Stimulated activated CD8-positive, alpha-beta memory T cell treated with anti-CD3 and anti-CD28 coated beads, Interleukin-15, amount 100 ng/mL, for 1 hour (primary cell): ENCODE data around the gene LRRTM3.

Experiments
- DNase-seq: peaks from one replicate; pipeline ENCODE4 v3.0.0-alpha.2; 2020; ENCODE audit warnings: low read depth

Gene LRRTM3

DNA sequence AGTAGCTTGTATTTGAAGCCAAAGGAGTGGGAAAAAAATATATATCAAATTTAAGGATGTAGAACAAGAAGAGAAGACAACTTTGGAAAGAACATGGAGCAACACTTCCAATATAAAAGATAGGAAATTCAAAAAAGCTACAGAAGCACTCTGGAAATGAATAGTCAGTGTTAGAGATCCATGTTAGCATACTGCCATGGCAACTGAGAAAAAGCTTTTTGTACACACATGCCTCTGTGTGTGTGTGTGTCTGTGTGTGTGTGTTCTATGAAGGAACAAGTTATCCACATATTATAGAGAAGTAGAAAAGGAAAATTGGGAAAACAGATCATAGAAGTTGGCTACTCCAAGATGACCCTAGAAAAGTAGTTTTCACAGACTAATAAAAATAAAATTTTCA is 96.3 kb downstream of the LRRTM3 start:
- DNase-seq: no peak

DNA sequence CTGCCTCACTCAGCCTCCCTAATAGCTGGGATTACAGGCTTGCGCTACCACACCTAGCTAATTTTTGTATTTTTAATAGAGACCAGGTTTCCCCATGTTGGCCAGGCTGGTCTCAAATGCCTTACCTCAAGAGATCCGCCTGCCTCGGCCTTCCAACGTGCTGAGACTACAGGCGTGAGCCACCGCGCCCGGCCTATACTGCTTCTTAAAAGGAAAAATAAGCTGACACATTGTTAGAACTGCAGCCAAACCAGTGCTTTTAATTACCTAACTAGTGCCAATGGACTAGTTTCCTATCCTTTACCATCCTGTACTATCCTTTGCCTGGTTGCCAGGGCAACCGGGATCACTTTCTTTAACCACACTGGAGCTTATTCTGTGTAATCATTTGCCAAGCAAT is 108.0 kb downstream of the LRRTM3 start:
- DNase-seq: no peak

DNA sequence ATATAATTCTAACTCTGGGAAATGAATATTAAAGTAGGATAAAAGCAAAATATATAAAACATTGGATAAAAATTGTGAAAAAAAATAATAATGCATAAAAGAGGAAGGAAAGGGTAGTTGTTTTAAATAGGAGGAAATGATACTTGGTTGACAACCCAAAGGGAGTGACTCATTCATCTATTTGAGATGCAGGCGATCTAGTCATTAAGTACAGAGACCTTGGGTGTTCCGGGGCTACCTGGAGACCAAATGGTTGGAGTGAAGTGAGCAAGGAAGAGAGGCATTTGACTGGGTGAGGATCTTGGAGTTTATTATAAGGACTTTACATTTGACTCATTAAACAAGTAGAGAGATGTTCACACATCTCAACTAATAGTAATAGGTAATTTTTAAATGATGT is 111.0 kb downstream of the LRRTM3 start:
- DNase-seq: no peak

DNA sequence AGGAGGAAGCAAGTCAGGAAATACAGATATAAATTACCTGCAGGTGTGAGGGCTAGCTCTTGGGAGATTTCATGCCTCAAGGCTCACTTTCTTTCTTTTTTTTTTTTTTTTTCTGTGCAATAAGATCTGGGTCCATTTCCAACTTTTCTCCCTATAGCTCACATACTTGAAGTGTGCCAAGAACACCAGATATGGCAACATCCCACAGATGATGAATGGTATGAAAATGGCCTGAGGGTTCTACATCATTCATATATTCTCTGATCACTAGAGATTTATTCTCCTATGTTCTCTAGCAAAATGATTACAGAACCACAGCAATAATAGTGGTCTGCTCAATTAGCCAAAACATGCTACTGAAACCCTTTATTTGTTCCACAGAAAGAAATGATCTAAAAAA is 117.2 kb downstream of the LRRTM3 start:
- no peak for DNase-seq

DNA sequence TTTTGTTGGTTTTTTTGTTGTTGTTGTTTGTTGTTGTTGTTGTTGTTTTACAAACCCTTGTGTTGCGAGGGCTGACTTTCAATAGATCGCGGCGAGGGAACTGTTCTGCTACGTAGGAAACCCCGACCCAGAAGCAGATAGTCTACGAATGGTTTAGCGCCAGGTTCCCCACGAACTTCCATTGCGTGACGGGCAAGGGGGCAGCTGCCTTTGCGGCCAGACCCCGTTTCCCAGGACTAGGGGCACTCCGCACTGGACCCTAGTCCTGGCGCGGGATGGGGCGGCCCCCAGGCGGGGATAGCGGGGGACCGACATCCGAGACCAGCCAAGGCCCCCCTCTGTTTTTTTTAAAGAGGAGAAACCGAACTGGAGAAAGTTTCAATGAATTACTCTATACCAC is 119.6 kb downstream of the LRRTM3 start:
- no peak for DNase-seq

DNA sequence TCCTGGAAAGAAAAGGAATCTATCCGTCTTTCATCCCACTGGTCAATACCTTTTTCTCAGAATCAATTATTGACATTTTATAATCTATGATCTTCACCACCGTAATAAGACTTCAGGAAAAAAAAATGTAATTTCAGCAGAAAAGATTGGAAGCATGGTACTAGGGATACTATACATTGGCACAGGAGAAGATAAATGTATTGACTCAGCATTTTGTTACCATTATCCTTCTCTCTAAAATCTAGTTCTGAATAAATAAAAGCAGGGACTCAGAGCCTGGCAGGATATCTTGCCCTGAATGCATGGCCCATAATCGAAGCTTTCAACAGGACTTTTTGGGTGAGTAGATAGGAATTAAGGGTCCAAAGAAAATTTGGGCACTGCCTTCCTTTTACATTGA is 120.7 kb downstream of the LRRTM3 start:
- no peak for DNase-seq

DNA sequence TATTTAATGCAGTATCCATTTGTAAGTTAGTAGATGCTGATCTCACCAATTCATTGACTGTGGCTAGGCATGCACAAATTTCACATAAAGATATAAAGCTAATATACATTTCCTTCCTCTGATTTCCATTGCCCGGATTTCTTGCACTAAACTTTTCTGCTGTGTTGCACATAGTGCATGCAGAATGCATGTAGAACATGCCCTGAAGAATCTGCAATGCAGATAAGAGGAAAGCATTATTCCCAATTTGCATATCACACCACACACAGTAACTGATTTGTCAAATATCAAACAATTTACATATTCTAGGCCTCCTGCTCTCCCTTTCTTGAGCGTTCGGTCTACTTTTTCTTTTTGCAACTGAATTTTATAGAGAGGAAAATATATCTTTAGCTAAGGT is 124.2 kb downstream of the LRRTM3 start:
- no peak for DNase-seq

DNA sequence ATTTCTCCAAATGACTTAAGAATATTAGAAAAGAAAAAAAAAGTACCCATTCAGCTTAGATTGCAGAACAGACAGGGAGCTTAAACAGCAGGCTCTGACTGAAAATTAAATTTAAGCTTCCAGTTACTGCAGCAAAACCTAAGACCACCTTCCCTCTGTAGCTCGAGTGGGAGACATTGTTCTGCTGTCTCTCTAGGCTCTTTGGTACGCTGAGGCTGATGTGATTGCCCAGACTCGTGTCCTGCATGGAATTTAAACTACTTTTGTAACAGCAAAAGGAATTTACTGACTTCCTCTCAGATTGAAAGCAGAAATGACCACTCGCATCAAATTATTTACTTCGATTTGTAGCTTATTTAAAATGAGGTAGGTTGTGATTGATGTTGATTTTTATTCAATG is 124.6 kb downstream of the LRRTM3 start:
- DNase-seq: no peak

DNA sequence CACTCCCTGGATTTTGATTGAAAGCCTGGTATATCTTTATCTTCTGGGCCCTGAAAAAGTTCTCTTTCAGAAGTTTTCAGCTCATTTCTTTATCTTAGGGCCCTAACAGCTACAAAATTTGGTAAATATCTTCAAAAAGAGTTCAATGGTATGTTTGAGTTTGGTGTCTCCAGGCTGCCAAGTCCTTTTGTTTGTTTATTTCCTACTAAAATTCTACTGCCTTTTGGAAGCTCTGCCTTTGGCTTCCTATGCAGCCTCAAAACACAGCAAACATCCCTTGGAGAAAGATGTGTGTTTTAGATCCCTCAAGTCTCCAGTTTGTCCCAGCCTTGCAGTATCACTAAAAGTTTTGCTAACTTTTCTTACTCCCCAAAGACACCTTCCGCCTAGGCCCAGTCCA is 146.8 kb downstream of the LRRTM3 start:
- DNase-seq: no peak

DNA sequence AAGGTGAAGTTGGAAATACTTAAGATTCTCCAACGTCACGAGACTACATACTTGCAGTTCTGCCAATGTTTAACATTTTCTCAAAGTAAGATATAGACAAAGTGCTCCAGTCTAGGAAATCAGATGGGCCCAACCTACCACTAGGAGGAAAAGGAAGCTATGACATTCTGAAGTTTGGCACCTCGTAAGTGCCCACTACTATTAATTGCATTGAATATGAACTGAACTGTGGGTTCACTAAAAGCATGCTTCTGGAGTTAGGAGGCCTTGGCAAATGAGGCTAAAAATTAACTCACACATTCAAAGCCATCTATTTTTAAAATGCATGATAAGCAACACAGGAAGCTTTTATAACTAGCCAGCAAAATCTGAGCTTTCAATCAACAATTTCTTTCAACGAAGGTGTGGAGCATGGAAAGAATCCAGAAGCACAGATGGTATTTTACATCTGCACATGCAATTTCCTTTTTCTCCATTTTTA is 149.7 kb downstream of the LRRTM3 start:
- no peak for DNase-seq

DNA sequence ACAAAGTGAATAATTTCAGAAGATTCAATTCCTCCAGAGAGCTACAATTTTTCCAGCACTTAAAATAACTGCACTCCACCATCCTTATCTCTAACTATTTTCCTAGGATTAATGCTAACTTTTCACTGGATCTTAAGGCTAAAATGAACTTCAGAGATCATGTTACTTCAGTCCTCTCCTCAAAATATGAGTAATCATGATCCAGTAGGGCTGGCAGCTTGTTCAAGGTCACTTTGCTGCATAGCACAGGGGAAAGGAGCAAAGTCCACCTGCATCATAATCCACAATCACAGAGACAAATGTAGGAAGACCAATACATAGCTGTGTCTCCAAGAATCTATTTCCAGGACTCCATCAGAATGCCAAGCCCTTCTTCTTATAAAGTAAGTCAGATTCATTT is 150.3 kb downstream of the LRRTM3 start:
- DNase-seq: no peak

DNA sequence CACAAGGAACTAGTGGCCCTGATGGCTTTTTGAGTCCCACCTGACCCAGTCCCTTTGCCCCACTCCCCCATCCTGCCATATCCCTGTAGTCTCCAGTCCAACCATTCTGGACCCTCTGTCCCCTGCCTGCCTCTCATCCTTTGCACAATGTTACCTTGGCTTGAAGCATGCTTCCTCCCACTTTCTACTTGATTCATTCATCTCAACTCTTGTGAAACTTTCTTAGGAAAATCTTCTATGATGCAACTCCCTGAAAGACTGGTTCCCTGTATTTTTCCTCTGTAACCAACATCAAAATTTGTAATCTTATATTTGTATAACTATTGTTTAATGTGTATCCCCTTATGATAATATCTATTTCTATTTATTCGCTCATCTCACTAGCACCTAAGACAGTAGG is 151.5 kb downstream of the LRRTM3 start:
- no peak for DNase-seq

DNA sequence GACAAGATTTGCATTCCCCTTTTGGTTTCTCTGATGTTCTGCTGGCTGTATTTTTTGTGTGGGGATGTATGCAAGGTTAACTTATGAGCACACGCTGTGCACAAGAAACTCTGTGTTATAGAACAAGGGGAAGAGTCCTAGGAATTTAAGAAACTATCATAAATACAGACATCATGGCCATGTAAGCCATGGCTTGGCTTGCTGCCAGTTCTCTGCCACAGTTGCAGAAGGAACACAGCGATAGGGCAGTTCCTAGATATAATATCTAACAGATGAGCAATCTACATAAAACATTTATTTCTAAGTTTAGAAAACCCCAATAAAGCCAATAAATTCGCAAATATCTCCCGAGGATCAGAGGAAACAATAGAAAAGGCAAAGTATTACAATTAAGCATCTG is 153.3 kb downstream of the LRRTM3 start:
- no peak for DNase-seq

DNA sequence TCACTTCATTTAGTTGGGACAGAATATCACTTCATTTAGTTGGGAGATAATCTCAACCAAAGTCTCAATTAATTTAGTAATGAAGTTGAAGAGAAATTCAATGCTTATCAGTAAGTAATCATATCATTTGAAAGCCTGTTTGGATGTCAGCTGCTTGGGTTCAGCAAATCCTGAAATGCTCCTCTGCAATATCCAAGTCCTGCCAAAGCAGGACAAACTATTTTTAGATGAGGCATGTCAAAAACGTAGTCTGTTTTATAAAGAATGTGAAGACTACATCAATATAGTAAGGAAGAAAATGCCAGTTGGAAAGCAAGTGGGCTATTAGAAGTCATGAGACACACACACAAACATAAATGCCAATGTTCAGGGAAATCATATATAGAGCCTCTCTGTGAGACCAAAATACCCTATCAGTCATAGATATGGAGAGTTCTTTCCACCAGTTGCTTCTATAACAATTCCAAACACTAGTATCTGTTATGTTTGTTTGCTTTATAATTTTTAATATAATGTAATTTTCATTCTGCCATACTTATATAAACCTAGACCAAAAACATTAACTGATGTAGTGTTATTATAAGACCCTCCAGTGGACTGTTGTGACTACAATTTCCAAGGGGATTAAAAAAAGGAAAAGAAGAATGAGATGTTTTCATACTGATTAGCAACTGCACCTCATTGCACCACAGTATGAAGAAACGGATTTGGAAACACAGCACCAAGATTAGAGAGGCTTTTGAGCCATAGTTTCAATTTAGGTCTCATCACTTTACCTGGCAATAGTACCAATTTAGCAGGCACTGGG is 160.7 kb downstream of the LRRTM3 start:
- DNase-seq: no peak

DNA sequence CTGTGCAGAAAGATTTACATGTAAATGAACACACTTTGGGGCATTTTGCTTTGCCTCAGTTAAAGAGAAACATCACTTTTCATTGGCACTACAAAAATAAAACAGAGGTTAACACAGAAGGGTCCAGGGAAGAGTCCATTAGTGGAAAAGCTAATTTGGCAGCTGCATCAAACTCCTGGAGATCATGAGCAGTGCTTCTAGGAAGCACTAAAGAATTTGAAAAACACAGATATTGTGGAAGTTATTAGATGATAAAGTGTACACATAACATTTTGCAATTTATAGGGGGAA is 161.2 kb downstream of the LRRTM3 start:
- no peak for DNase-seq

DNA sequence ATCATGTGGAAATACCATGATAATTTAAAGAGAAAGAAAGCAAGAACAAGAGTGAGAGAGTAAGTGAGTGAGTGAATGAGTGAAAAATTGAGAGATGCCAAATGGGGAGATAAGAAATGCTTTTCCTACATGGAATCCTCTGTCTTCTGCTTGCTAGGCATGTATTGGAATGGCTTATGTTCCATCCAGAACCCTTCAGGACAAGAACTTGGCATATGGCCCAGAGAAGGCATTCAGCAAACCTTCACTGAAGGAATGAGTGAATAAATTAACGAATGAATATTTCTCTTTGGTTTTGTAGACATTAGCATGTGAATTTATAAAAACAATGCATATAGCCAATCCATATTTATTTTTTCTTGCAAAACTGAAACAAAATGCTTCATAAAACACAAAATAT is 162.2 kb downstream of the LRRTM3 start:
- no peak for DNase-seq

DNA sequence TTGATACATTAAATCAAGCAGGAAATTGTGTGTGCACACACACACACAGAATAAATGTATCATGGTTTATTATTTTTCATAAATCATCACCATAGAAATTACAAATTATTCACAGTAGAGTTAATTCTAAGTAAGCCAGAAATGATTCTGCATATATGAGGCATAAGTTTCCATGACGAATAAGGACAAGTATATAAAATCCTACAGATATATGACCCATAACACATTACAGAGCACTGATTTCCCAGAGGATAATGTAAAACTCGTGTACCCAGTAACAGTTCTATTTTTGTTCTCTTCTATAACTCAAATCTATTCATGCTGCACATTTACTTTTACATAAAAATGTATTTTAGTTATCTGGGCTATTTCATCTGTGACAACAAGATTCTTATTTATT is 169.7 kb downstream of the LRRTM3 start:
- DNase-seq: no peak

DNA sequence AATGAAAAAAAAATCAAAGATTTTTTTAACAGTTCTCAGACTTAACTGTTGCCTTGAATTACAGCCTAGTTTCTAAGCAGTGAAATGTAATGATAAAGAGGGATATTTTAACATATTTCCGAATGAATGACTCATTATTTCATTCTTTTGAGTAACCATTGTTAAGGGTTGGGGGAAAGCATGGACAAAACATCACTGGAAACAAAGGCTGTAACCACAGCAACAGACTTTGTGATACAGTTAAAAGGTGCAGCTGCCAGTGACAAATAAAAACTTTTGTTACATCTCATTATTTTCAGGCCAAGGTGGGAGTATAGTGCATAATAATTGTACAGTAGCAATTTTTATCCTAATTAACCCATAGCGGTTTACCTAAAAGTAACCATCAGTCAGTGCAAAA is 172.6 kb downstream of the LRRTM3 start:
- DNase-seq: no peak

DNA sequence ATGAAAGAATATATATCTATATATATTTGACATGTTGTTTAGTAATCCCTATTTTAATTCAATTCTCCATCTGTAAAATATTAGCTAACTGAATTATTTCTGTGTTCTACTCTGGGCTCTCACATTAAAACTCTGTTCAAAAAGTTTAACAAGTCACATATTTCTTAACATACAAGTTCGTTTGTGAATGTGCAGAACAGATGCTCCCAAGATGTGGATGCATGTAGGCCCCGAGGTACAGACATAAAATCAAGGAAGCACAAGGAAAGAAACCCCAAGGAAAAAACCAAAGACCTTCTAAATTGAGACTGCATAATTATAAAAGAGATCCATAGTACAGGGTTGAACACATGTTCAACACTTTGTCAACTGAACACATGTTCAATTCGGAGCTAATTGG is 175.1 kb downstream of the LRRTM3 start:
- DNase-seq: no peak

DNA sequence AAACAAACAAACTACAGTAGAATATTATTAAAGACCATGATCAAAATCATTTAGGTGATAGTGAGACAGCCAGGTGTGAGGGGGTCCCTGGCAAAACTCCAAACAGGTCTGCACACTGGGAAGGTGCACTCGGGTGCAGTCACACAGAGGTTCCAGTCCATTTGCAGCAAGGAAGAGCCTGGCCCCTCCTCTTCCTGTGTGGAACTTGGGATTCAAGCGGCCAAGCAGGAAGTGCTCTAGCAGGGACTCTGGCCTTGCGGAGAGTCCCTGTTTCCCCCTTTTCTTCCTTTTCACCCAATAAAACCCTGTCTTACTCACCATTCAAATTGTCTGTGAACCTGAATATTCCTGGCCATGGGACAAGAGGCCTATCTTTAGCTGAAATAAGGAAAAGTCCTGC is 181.8 kb downstream of the LRRTM3 start:
- no peak for DNase-seq

DNA sequence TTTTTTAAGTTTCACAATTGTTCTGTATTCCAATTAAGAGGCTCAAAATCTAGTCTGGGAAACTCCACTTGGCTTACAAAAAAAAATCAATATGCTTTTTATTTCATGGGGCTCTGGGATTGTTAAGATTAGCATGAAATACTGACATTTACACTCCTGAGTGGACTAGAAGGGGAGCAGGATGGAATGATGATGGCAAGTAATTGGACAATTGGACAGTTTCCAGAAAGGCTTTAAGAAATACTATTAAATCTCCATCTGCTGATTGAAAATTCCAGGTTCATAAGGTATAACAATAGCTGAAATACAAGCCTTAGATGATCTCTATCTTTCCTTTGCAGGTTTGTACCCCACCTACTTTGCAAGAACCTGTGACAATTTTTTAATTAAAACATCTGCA is 184.4 kb downstream of the LRRTM3 start:
- no peak for DNase-seq

DNA sequence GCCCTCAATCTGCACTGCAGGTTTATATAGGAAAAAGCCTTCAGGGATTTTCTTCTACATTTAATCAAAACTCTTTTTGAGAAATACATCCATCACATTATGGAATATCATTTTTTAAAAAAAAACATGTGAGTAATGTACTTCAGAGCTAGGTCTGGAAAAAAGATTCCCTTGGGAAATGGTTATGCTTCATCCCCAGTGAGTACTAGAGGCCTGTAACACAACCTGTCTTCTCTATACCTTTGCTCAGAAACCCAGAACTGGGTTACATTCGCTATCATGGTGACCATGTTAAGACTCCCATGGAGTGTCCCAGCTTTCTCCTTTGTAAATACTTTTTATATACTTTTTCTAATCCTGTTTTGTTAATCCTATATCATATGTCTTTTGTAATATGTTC is 186.9 kb downstream of the LRRTM3 start:
- no peak for DNase-seq

DNA sequence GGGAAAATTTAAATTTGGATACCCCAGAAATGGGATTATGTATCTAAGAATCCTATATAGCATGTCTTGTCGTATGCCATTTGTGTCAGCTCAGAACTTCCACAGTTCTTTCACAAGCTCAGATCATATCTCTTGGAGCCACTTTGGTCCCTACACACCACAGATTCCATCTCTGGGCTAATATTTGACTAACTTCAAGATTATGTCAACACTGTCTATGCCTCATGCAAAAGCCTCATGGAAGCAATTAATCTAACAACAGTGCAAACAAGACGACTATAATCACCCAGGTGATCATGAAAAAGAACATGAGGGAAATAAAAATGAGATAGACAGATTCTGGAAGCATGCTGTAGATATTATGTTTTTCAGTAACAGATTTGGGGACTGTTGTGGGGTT is 189.1 kb downstream of the LRRTM3 start:
- DNase-seq: no peak

DNA sequence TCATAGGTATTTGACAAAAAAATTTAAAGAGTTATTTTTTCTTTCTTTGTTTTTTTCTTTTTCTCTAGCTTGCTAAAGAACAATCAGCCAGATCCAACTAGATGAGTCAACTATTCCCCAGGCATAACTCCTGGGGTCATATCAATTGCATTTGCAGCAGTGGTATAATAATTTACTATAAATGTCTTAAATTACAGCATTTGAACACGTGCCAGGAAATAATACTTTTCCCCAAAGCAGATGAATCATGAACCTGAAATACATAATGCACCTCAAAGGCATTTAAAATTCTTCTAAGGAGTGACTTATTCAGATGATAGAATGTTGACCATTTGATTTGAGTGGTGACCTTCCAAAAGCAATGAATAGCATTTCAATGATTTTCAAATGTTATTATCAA is 190.1 kb downstream of the LRRTM3 start:
- DNase-seq: no peak

DNA sequence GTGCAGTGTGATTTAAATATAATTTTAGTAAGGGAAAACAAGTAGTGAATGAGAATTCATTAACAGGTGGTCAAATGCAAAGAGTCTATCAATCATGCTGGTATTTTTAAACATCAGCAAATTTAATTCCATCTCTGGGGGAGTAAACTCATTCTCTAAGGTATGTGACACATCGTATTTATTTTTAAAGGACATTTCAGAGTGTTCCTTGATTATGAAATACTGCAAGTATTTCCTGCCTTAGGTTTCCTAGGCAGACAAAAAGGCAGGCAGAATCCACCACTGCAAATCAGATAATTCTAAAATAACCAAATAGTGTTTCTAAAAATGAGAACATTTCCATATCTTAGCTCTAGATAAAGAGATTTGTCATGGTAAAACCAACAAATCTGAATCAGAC is 193.8 kb downstream of the LRRTM3 start:
- DNase-seq: no peak
